NCI-H2081 treated with DMSO at 0.1 percent for 48 hours (cell line): ENCODE data around the gene ZNF385D.

Source experiments
- DNase-seq: peaks from one replicate; lab custom pipeline; 2025; lab: John Stamatoyannopoulos, UW

ZNF385D gene

GRCh38 chr3:21372316-21372715 is 378.7 kb downstream of the ZNF385D start:
- no peak for DNase-seq
